ENCODE results near the gene TPCN1.

TPCN1 gene

DNA sequence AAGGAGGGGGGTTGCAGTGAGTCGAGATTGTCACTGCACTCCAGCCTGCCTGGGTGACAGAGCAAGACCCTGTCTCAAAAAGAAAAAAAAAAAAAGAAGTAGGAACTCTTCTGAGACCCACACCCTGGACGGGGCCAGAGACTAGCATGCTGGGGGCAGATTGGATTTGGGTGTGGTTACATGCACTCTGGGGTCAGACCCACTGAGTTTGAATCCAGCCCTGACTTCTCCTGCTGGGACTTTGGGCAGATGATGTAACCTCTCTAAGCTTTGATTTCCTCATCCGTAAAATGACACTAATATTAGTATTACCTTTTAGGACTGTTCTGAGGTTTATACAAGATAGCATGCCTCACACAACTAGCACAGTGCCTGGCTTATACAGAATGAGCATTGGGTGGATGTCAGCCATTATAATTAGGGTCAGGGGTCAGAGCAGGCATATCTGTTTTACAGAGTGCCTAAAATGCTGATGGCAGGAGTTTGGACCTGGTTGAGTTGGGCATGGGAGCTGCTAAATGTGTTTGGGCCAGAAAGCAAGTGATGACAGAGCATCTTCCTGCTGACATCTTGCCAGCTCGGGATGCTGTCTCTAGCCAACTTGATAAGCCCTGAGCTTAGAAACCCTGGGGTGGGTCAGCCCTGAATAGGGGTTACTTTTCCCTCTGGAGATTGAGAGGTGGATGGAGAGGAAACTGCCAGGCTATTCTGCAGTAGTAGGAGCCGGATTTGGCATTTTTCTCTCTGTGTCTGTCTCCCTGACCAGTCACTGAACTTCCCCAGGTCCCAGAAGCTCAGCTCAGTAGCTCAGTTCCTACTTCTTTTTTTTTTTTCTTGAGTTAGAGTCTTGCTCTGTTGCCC, 15.5 kb downstream of the TPCN1 start:
- H3K4me3 ChIP-seq (ENCODE audit: control insufficient read depth, low read depth, low read length) = no peak overlapping the region
- TF ChIP-seq, protein P1, sequence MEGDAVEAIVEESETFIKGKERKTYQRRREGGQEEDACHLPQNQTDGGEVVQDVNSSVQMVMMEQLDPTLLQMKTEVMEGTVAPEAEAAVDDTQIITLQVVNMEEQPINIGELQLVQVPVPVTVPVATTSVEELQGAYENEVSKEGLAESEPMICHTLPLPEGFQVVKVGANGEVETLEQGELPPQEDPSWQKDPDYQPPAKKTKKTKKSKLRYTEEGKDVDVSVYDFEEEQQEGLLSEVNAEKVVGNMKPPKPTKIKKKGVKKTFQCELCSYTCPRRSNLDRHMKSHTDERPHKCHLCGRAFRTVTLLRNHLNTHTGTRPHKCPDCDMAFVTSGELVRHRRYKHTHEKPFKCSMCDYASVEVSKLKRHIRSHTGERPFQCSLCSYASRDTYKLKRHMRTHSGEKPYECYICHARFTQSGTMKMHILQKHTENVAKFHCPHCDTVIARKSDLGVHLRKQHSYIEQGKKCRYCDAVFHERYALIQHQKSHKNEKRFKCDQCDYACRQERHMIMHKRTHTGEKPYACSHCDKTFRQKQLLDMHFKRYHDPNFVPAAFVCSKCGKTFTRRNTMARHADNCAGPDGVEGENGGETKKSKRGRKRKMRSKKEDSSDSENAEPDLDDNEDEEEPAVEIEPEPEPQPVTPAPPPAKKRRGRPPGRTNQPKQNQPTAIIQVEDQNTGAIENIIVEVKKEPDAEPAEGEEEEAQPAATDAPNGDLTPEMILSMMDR (conservative IDR thresholded peaks at IDR 0.05; ENCODE audit: control insufficient read depth, insufficient read depth, low read depth, low read length) = no peak
- no peak for DNase-seq (ENCODE audit: low read depth)

DNA sequence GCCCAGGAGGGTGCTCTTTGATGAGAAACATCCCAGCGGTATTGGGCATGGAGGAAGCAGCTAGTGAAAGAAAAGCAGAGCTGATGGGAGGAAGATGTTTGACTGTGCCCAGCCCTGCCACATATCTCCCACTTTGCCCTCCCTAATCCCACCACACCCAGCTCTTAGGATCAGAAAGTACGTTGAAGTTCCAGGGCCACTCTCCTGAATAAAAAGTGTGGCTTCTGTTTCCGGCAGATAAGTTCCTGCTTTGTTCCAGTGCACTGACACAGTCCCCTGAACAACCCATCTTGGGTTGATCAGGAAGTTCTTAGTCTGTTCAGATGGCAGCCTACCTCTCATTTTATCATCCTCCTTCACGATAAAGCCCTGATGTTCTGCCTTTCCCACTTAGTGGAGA, 16.5 kb downstream of the TPCN1 start:
- no peak for DNase-seq (ENCODE audit: low read depth)
- H3K4me3 ChIP-seq (ENCODE audit: control insufficient read depth, low read depth, low read length) = no peak overlapping the region
- TF ChIP-seq, protein P1 (conservative IDR thresholded peaks at IDR 0.05; ENCODE audit: control insufficient read depth, insufficient read depth, low read depth, low read length) = no peak

DNA sequence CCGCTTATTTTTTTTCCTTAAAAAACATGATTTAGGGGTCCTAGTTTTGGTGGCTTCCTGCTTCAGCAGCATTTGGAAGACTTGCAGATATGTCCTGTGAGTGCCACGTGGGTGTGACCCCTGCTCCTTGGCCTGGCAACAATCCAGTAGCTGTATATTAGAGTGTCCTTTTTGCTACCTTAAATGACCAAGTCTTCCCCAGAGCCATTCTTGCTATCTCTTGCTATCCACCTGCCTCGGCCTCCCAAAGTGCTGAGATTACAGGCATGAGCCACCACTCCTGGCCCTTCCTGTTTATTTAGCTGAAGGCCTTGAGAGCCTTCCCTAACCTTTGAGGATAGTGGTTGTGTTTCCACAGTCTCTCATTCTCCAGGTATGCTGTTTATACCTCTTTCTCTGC, 17.0 kb downstream of the TPCN1 start:
- no peak for DNase-seq (ENCODE audit: low read depth)
- TF ChIP-seq, protein P1 (conservative IDR thresholded peaks at IDR 0.05; ENCODE audit: control insufficient read depth, insufficient read depth, low read depth, low read length) = no peak
- no peak overlapping the region for H3K4me3 ChIP-seq (ENCODE audit: control insufficient read depth, low read depth, low read length)

DNA sequence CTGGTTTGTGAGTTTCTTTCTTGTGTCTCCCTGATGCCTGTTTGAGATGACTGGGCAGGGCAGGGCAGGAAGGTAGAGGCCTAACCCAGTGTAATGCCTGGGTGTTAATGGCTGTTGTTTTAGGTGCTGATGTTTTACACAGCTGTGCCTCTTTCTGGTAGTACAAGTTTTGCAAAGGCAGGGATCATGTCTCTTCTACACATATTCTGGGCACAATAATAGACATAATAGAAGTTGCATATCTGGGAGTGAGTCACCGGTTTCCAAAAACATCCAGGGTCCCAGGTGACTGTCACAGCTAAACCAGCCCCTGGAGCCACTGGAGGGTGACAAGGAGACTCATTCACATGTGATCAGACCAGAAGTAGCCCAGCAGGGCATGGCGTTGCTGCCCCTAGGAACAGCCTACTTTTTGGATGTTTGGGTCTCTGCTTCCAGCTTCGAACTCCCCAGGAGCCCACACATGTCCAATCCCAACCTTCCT, 18.1 kb downstream of the TPCN1 start:
- no peak for DNase-seq (ENCODE audit: low read depth)
- H3K4me3 ChIP-seq (ENCODE audit: control insufficient read depth, low read depth, low read length) = no peak overlapping the region
- TF ChIP-seq, protein P1 (conservative IDR thresholded peaks at IDR 0.05; ENCODE audit: control insufficient read depth, insufficient read depth, low read depth, low read length) = no peak

DNA sequence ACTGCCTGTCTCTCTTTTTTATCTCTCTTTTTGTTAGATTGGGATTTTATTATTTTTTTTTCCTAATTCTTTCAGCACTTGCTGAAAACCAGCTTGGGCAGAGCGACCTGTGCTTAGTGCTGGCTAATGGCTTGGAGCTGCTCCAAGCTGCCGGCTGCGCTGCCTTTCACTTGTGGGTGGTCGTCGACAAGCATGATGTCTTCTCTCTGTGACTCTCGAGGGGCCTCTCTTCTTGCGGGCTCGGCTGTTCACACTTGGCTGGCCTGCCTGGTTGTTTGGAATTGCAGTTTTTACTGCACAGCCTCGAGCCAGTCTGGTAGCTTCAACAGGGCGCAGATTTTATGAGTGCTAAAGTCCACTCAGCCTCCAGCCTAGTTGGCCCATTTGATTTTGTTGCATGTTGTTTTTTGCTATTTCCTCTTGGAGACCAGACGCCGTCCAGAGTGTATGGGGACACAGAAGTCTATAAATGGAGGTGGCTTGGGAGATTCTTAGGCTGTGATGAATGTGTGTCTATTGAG, 18.6 kb downstream of the TPCN1 start:
- no peak overlapping the region for H3K4me3 ChIP-seq (ENCODE audit: control insufficient read depth, low read depth, low read length)
- TF ChIP-seq, protein P1 (conservative IDR thresholded peaks at IDR 0.05; ENCODE audit: control insufficient read depth, insufficient read depth, low read depth, low read length) = no peak
- DNase-seq (ENCODE audit: low read depth) = no peak

DNA sequence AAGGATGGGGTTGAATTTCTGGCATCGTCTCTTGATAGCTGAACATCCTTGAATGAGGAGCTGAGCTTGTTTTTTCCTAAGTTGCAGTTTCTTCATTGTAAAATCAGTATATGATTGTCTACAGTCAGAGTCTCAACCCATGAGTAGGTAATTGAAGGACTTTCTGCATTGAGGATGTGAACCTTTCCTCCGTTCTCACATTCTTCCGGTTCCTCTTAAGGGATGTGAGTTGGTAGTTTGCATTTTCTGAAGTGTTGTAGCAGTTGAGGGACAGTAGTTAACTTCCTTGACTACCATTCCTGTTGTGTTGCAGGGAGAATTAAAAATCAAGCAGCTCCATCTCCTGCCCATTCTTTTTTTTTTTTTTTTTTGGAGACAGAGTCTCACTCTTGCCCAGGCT, 19.1 kb downstream of the TPCN1 start:
- TF ChIP-seq, protein P1 (conservative IDR thresholded peaks at IDR 0.05; ENCODE audit: control insufficient read depth, insufficient read depth, low read depth, low read length) = no peak
- DNase-seq (ENCODE audit: low read depth) = no peak
- no peak overlapping the region for H3K4me3 ChIP-seq (ENCODE audit: control insufficient read depth, low read depth, low read length)
